ENCODE measurements around the gene SEC63.
"Not testable (repeated sequence)": the region's sequence is repeated elsewhere in the genome, so short reads cannot be mapped to it uniquely, and the experiment has no call there.

The SEC63 gene

DNA sequence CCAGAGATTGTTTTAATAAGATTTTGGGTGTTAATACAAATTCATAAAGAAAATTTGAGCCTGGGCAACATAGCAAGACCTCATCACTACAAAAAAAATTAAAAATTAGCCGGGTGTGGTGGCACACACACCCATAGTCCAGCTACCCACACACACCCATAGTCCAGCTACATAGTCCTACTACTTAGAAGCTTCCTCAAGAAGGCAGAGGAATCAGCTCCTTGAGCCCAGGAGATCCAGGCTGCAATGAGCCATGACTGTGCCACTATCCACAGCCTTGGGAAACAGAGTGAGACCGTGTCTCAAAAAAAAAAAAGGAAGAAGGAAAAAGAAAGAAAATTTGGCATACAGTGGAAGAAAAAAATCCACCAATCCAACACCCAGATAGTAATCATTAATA is 16.8 kb downstream of the SEC63 start:
- no peak for DNase-seq (ENCODE audit: low read depth)
- TF ChIP-seq POLR2A (IDR thresholded peaks at IDR 0.05; ENCODE audit: extremely low read depth, insufficient read length) (no peak), MAX (IDR thresholded peaks at IDR 0.05; ENCODE audit: low read depth, low read length) (no peak), MYC (IDR thresholded peaks at IDR 0.05; ENCODE audit: low read depth, low read length) (no peak)
- TF ChIP-seq, protein P1, sequence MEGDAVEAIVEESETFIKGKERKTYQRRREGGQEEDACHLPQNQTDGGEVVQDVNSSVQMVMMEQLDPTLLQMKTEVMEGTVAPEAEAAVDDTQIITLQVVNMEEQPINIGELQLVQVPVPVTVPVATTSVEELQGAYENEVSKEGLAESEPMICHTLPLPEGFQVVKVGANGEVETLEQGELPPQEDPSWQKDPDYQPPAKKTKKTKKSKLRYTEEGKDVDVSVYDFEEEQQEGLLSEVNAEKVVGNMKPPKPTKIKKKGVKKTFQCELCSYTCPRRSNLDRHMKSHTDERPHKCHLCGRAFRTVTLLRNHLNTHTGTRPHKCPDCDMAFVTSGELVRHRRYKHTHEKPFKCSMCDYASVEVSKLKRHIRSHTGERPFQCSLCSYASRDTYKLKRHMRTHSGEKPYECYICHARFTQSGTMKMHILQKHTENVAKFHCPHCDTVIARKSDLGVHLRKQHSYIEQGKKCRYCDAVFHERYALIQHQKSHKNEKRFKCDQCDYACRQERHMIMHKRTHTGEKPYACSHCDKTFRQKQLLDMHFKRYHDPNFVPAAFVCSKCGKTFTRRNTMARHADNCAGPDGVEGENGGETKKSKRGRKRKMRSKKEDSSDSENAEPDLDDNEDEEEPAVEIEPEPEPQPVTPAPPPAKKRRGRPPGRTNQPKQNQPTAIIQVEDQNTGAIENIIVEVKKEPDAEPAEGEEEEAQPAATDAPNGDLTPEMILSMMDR (IDR thresholded peaks at IDR 0.05; ENCODE audit: low read depth, low read length): no peak
- H3K4me3 ChIP-seq (ENCODE audit: low read depth, low read length): no peak overlapping the region

GRCh38 chr6:107936910-107937292 is 21.1 kb downstream of the SEC63 start:
- H3K4me3 ChIP-seq (ENCODE audit: low read depth, low read length); DNase-seq (ENCODE audit: low read depth): not testable (repeated sequence)

DNA sequence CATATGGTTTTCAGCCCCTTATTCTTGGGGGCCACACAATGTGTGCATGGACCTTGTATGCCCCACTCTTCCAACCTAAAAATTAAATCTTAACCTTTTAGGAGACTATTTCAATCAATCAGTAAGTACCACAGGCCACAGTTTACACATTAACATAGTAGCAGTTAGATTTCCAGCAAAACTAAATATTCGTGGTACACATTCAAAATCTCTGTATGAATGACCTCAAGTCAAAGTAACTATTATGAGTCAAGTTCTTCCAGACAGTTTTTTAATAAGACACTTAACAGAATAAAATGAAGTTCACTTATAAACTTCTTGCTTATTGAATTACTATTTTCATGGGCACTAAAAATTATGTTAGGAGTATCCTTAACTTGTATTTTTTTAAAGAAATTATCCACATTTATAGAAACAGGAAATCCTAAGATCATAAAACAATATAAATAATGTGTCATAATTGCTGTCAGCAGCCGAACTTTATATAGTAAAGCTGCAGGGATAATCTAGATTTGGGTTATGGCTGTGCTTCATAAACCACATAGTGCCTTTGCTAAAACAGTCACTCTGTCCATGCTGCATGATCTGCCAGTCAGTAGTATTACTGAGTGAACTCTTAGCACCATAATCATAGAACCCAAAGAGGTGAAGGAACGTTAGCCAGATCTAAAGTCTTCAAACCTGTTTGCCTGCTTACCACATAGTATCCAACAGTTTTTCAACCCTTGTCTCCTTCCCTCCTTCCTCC is 21.7 kb downstream of the SEC63 start:
- no peak overlapping the region for H3K4me3 ChIP-seq (ENCODE audit: low read depth, low read length)
- DNase-seq (ENCODE audit: low read depth): no peak
- no peak for TF ChIP-seq MYC (IDR thresholded peaks at IDR 0.05; ENCODE audit: low read depth, low read length)
- TF ChIP-seq POLR2A (IDR thresholded peaks at IDR 0.05; ENCODE audit: extremely low read depth, insufficient read length): no peak
- TF ChIP-seq MAX (IDR thresholded peaks at IDR 0.05; ENCODE audit: low read depth, low read length): no peak
- TF ChIP-seq, protein P1 (IDR thresholded peaks at IDR 0.05; ENCODE audit: low read depth, low read length): no peak

GRCh38 chr6:107934229-107934628 is 23.8 kb downstream of the SEC63 start:
- DNase-seq (ENCODE audit: low read depth); H3K4me3 ChIP-seq (ENCODE audit: low read depth, low read length): not testable (repeated sequence)

DNA sequence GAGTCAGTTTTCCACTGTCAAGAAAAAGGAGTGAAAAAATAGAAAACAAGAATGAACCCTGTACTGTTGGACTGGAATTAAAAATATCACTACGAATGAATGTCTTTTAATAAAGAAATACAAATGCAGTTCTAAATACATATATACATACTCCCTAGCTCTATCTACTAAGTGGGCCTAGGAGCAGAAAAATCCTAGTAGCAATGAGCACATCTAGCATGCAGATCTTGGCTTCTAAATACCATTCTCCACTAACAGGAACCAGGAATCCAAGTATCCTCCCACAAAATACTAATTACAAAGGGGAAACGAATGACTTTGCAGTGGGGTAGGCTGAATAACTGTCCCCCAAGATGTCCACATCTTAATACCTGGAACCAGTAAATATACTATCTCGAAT is 25.4 kb downstream of the SEC63 start:
- no peak for TF ChIP-seq MAX (IDR thresholded peaks at IDR 0.05; ENCODE audit: low read depth, low read length)
- TF ChIP-seq POLR2A (IDR thresholded peaks at IDR 0.05; ENCODE audit: extremely low read depth, insufficient read length): no peak
- TF ChIP-seq, protein P1 (IDR thresholded peaks at IDR 0.05; ENCODE audit: low read depth, low read length): no peak
- no peak for TF ChIP-seq MYC (IDR thresholded peaks at IDR 0.05; ENCODE audit: low read depth, low read length)
- no peak for DNase-seq (ENCODE audit: low read depth)
- H3K4me3 ChIP-seq (ENCODE audit: low read depth, low read length): no peak overlapping the region

GRCh38 chr6:107931894-107932293 is 26.1 kb downstream of the SEC63 start:
- TF ChIP-seq MYC (IDR thresholded peaks at IDR 0.05; ENCODE audit: low read depth, low read length) (no peak), MAX (IDR thresholded peaks at IDR 0.05; ENCODE audit: low read depth, low read length) (no peak), POLR2A (IDR thresholded peaks at IDR 0.05; ENCODE audit: extremely low read depth, insufficient read length) (no peak)
- TF ChIP-seq, protein P1 (IDR thresholded peaks at IDR 0.05; ENCODE audit: low read depth, low read length): no peak
- no peak for DNase-seq (ENCODE audit: low read depth)
- no peak overlapping the region for H3K4me3 ChIP-seq (ENCODE audit: low read depth, low read length)

GRCh38 chr6:107928984-107929383 is 29.0 kb downstream of the SEC63 start:
- no peak overlapping the region for H3K4me3 ChIP-seq (ENCODE audit: low read depth, low read length)
- TF ChIP-seq, protein P1 (IDR thresholded peaks at IDR 0.05; ENCODE audit: low read depth, low read length): no peak
- TF ChIP-seq MAX (IDR thresholded peaks at IDR 0.05; ENCODE audit: low read depth, low read length) (no peak), MYC (IDR thresholded peaks at IDR 0.05; ENCODE audit: low read depth, low read length) (no peak)
- no peak for DNase-seq (ENCODE audit: low read depth)

DNA sequence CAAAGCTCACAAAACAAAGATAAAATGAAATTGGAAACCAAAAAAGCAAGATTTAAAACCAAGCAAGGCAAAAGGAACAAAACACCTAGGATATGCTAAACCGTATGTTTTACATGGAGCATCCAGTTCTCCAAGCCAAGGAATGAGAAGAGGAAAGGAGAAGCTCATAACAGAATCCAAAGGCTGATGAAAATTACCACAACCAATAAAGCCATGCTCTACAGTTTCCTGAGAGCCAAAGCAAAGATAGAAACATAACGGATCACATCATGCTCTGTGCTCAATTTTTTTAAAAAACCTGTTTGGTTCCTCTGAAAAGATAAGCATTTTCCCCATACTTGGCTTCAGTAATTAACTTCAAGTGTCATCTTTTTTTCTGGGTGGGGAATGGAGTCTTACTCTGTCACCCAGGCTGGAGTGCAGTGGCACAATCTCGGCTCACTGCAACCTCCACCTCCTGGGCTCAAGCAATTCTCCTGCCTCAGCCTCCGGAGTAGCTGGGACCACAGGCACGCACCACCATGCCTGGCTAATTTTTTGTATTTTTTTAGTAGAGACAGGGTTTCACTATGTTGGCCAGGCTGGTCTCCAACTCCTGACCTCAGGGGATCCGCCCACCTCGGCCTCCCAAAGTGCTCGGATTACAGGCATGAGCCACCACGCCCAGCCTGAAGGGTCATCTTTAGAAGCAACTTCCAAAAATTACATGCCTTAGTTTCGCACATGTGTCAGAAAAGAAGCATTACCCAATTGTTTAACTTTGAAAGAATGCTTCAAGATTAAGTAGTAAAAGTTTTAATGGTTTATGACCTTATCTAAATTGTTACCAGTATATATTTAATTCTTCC is 31.1 kb downstream of the SEC63 start:
- not testable (repeated sequence) for DNase-seq (ENCODE audit: low read depth); H3K4me3 ChIP-seq (ENCODE audit: low read depth, low read length)
